H9 (cell line): ENCODE results near the gene KLF13. TPM values are rescaled to one million over a fixed set of nuclear protein-coding genes. Genes with fewer than 3 reads are reported as not detected.
A peak's percentile ranks its signal among the peaks of the same experiment; 100 is the strongest.

Source experiments
- DNase-seq: peaks from one replicate; pipeline ENCODE4 v3.0.0-alpha.2; 2017
- H2AFZ ChIP-seq: one replicate; pipeline ENCODE4 v1.6.1; 2013; ENCODE audit warnings: mild to moderate bottlenecking, low read length, control low read depth, moderate library complexity
- H2AK5ac ChIP-seq: 2 replicates; pipeline ENCODE4 v1.6.1; 2013; ENCODE audit warnings: low read length, control low read depth, mixed read lengths; ENCODE audit not compliant: insufficient read length
- H2BK120ac ChIP-seq: one replicate; pipeline ENCODE4 v1.6.1; 2013; ENCODE audit warnings: low read depth, mild to moderate bottlenecking, low read length, control low read depth, inconsistent platforms; ENCODE audit not compliant: poor library complexity, severe bottlenecking
- H2BK12ac ChIP-seq: 2 replicates; pipeline ENCODE4 v1.6.1; 2013; ENCODE audit warnings: low read length, control low read depth, mixed read lengths, low read depth; ENCODE audit not compliant: insufficient read length
- H2BK15ac ChIP-seq: 2 replicates; pipeline ENCODE4 v1.6.1; 2013; ENCODE audit warnings: low read depth, low read length, control low read depth
- H2BK20ac ChIP-seq: one replicate; pipeline ENCODE4 v1.6.1; 2013; ENCODE audit warnings: low read depth, mild to moderate bottlenecking, low read length, control low read depth, inconsistent platforms; ENCODE audit not compliant: poor library complexity, severe bottlenecking
- H2BK5ac ChIP-seq: 2 replicates; pipeline ENCODE4 v1.6.1; 2013; ENCODE audit warnings: low read length, control low read depth, mixed read lengths; ENCODE audit not compliant: insufficient read length
- H3K14ac ChIP-seq: 2 replicates; pipeline ENCODE4 v1.6.1; 2013; ENCODE audit warnings: low read length, control low read depth; ENCODE audit not compliant: insufficient read depth
- H3K18ac ChIP-seq: 2 replicates; pipeline ENCODE4 v1.6.1; 2013; ENCODE audit warnings: low read depth, mild to moderate bottlenecking, mixed read lengths, low read length, control low read depth; ENCODE audit not compliant: insufficient read length
- H3K23ac ChIP-seq: 2 replicates; pipeline ENCODE4 v1.6.1; 2013; ENCODE audit warnings: low read length, control low read depth, mixed read lengths, low read depth; ENCODE audit not compliant: insufficient read length
- H3K23me2 ChIP-seq: 2 replicates; pipeline ENCODE4 v1.6.1; 2013; ENCODE audit warnings: low read depth, mild to moderate bottlenecking, mixed read lengths, low read length, control low read depth; ENCODE audit not compliant: insufficient read length, poor library complexity, severe bottlenecking
- H3K27ac ChIP-seq: 2 replicates; pipeline ENCODE4 v1.5.1; 2013; ENCODE audit warnings: low read length, control low read depth, mixed read lengths, low read depth; ENCODE audit not compliant: insufficient read length
- H3K27me3 ChIP-seq: 2 replicates; pipeline ENCODE4 v1.6.1; 2013; ENCODE audit warnings: low read length, control low read depth, inconsistent platforms; ENCODE audit not compliant: insufficient read depth
- H3K4ac ChIP-seq: 2 replicates; pipeline ENCODE4 v1.6.1; 2013; ENCODE audit warnings: low read depth, mild to moderate bottlenecking, control low read depth, inconsistent platforms, low read length, moderate library complexity
- H3K4me1 ChIP-seq: 2 replicates; pipeline ENCODE4 v1.6.1; 2013; ENCODE audit warnings: low read length, control low read depth, inconsistent platforms; ENCODE audit not compliant: insufficient read depth
- H3K4me2 ChIP-seq: 2 replicates; pipeline ENCODE4 v1.6.1; 2013; ENCODE audit warnings: low read length, control low read depth, mixed read lengths; ENCODE audit not compliant: insufficient read length, insufficient read depth
- H3K56ac ChIP-seq: 2 replicates; pipeline ENCODE4 v1.6.1; 2013; ENCODE audit warnings: low read depth, mild to moderate bottlenecking, mixed read lengths, low read length, control low read depth; ENCODE audit not compliant: insufficient read length
- H3K79me1 ChIP-seq: 2 replicates; pipeline ENCODE4 v1.6.1; 2013; ENCODE audit warnings: low read depth, mild to moderate bottlenecking, moderate library complexity, low read length, control low read depth, inconsistent platforms; ENCODE audit not compliant: insufficient read depth, poor library complexity, severe bottlenecking
- H3K79me2 ChIP-seq: 2 replicates; pipeline ENCODE4 v1.6.1; 2013; ENCODE audit warnings: low read length, control low read depth, inconsistent platforms; ENCODE audit not compliant: insufficient read depth
- H3K9ac ChIP-seq: 2 replicates; pipeline ENCODE4 v1.6.1; 2013; ENCODE audit warnings: low read length, control low read depth, mixed read lengths; ENCODE audit not compliant: insufficient read length; ENCODE audit errors: extremely low read depth
- H3K9me3 ChIP-seq: one replicate; pipeline ENCODE4 v1.6.1; 2013; ENCODE audit warnings: low read depth, low read length, inconsistent platforms; ENCODE audit not compliant: control insufficient read depth
- H3T11ph ChIP-seq: one replicate; pipeline ENCODE4 v1.6.1; 2013; ENCODE audit warnings: mild to moderate bottlenecking, low read length, control low read depth, inconsistent platforms
- H4K20me1 ChIP-seq: one replicate; pipeline ENCODE4 v1.6.1; 2013; ENCODE audit not compliant: control insufficient read depth, insufficient read length, insufficient read depth
- H4K5ac ChIP-seq: 2 replicates; pipeline ENCODE4 v1.6.1; 2013; ENCODE audit warnings: low read depth, mild to moderate bottlenecking, mixed read lengths, low read length, control low read depth; ENCODE audit not compliant: insufficient read length
- H4K8ac ChIP-seq: replicated peaks from 2 replicates; pipeline ENCODE4 v1.6.1; 2013; ENCODE audit warnings: low read length, control low read depth, mixed read lengths, low read depth; ENCODE audit not compliant: insufficient read length
- H4K91ac ChIP-seq: 2 replicates; pipeline ENCODE4 v1.6.1; 2013; ENCODE audit warnings: low read depth, mild to moderate bottlenecking, moderate library complexity, mixed read lengths, low read length, control low read depth; ENCODE audit not compliant: insufficient read length
- H3K27ac Mint-ChIP-seq, 3 experiments: 2 replicates in 2 of 3; 3 replicates in 1 of 3; pipeline ENCODE4 v1.8.0; 2020 to 2021; ENCODE audit warnings: mixed read lengths in 3 of 3, mild to moderate bottlenecking in 1 of 3, moderate library complexity in 1 of 3
- H3K27me3 Mint-ChIP-seq: 2 replicates; pipeline ENCODE4 v1.8.0; 2021; ENCODE audit warnings: low read depth, mild to moderate bottlenecking, moderate library complexity, mixed read lengths
- H3K36me3 Mint-ChIP-seq, 3 experiments: 2 replicates in 2 of 3; 3 replicates in 1 of 3; pipeline ENCODE4 v1.8.0; 2020 to 2021; ENCODE audit warnings: low read depth in 3 of 3, mixed read lengths in 3 of 3; ENCODE audit not compliant: insufficient read depth in 1 of 3
- H3K4me1 Mint-ChIP-seq, 2 experiments: 2 replicates each; pipeline ENCODE4 v1.8.0; 2020; ENCODE audit warnings: mixed read lengths in 2 of 2
- H3K4me3 Mint-ChIP-seq, 2 experiments: 2 replicates in 1 of 2; 3 replicates in 1 of 2; pipeline ENCODE4 v1.8.0; 2020 to 2021; ENCODE audit warnings: mild to moderate bottlenecking in 2 of 2, mixed read lengths in 2 of 2, moderate library complexity in 1 of 2
- H3K9me3 Mint-ChIP-seq, 2 experiments: 2 replicates in 1 of 2; 3 replicates in 1 of 2; pipeline ENCODE4 v1.8.0; 2020; ENCODE audit warnings: mild to moderate bottlenecking in 2 of 2, mixed read lengths in 2 of 2, moderate library complexity in 1 of 2
- WGBS: extraction: QIAGEN DNeasy Blood & Tissue Kit; methylation state at CpG from one replicate; pipeline ENCODE4 v1.1.7; 2013; ENCODE audit warnings: missing lambda C conversion rate, low lambda C conversion rate, mixed read lengths; ENCODE audit not compliant: insufficient read length; ENCODE audit errors: extremely low coverage; 5-methylcytosine and 5-hydroxymethylcytosine counted together
- total RNA-seq: library from RNA; stranded (reverse); gene quantifications from 2 replicates; pipeline ENCODE4 v1.2.1, GENCODE V29; 2021
- TF ChIP-seq, protein P1 (sequence below): fragments of 200-600 bp; sonication (generic); conservative IDR thresholded peaks from 3 replicates; pipeline ENCODE4 v1.8.0; 2021; ENCODE audit warnings: antibody characterized with exemption, mild to moderate bottlenecking

Gene KLF13
- total RNA-seq, 1 experiment from 2014 or later, result 33.4 TPM

DNA sequence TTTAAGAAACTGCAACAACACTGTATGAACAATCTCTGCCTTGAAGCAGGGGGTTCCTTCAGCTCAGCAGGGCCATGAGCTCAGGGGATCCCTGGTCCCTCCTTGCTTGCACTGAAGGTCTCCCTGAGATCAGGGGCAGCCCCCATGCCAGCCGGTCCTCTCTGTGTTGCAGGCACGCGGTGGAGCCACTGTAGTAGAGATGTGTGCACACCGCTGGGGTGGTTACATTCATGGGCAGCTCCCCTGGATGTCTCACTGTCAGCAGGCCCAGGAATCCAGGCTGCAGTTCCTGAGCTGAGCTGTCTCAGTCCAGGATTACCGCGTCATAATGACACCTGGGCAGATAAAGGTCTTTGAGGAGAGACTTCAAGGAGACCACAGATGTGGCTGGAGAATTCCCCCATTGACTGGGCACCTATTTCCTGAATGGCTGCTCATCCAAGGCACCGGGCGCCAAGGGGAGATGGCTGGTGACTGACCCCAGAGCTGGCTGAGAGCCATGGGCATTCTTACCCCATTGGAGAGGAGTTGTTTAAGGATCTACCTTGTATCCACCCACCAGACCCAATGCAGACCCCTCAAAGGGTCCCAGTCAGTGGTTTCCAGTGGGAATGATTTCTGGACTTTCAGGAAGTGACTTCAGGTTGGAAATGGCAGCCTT lies 10.4 kb upstream of the KLF13 start:
- no peak overlapping the region for H2BK12ac ChIP-seq
- no peak overlapping the region for H3K27ac ChIP-seq
- H3K23ac ChIP-seq, result no peak overlapping the region
- H3K36me3 Mint-ChIP-seq, result peaks cover 0 to 3% (median 2%) of the 10 kb centered on the region in 3 experiments; a peak in 4 of 7 replicates
- H4K20me1 ChIP-seq, result no peaks in the 10 kb centered on the region
- no peak overlapping the region for H3K9ac ChIP-seq
- H2AFZ ChIP-seq, result no peak overlapping the region
- no peak overlapping the region for H3K4me2 ChIP-seq
- no peak overlapping the region for H3K14ac ChIP-seq
- WGBS, result no CpG with 5 or more reads among the region's 8 CpGs
- no peak overlapping the region for H3T11ph ChIP-seq
- no peak for DNase-seq
- no peaks in the 10 kb centered on the region for H3K23me2 ChIP-seq
- H3K79me1 ChIP-seq, result no peaks in the 10 kb centered on the region
- H3K27me3 ChIP-seq, result no peaks in the 10 kb centered on the region
- peaks cover 18 to 21% of the 10 kb centered on the region in 2 experiments for H3K4me1 Mint-ChIP-seq
- no peaks in the 10 kb centered on the region; the same call in 1 of the 2 replicates for H3K4me1 ChIP-seq
- no peak overlapping the region for H4K5ac ChIP-seq
- H2BK5ac ChIP-seq, result no peak overlapping the region
- TF ChIP-seq, protein P1, sequence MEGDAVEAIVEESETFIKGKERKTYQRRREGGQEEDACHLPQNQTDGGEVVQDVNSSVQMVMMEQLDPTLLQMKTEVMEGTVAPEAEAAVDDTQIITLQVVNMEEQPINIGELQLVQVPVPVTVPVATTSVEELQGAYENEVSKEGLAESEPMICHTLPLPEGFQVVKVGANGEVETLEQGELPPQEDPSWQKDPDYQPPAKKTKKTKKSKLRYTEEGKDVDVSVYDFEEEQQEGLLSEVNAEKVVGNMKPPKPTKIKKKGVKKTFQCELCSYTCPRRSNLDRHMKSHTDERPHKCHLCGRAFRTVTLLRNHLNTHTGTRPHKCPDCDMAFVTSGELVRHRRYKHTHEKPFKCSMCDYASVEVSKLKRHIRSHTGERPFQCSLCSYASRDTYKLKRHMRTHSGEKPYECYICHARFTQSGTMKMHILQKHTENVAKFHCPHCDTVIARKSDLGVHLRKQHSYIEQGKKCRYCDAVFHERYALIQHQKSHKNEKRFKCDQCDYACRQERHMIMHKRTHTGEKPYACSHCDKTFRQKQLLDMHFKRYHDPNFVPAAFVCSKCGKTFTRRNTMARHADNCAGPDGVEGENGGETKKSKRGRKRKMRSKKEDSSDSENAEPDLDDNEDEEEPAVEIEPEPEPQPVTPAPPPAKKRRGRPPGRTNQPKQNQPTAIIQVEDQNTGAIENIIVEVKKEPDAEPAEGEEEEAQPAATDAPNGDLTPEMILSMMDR, result no peak
- peaks cover 4% of the 10 kb centered on the region for H3K9me3 ChIP-seq
- H3K18ac ChIP-seq, result no peak overlapping the region
- no peak overlapping the region for H4K91ac ChIP-seq
- no peak overlapping the region for H3K4ac ChIP-seq
- H2BK15ac ChIP-seq, result no peak overlapping the region
- peaks cover 11% of the 10 kb centered on the region for H3K27me3 Mint-ChIP-seq
- no peak overlapping the region for H3K56ac ChIP-seq
- H4K8ac ChIP-seq, result no peak overlapping the region
- H3K27ac Mint-ChIP-seq, result peak overlapping the region in 1 of 3 experiments; percentile 31; a peak in 1 of 7 replicates
- H2BK120ac ChIP-seq, result no peak overlapping the region
- H2BK20ac ChIP-seq, result no peak overlapping the region
- H2AK5ac ChIP-seq, result no peak overlapping the region
- H3K4me3 Mint-ChIP-seq, result no peak overlapping the region
- H3K9me3 Mint-ChIP-seq, result peaks cover 3 to 4% of the 10 kb centered on the region in 2 experiments
- no peaks in the 10 kb centered on the region for H3K79me2 ChIP-seq
